Ascending aorta (tissue), 2 donors: ENCODE data around the gene ANKRD53. TPM values are rescaled to one million over a fixed set of nuclear protein-coding genes. Genes with fewer than 3 reads are reported as not detected.

Experiments
- DNase-seq, 2 donors: peaks; one replicate each; pipeline ENCODE4 v3.0.0-alpha.2; 2019; ENCODE audit warnings: low spot score in 2 of 2
- H3K27ac ChIP-seq, 2 donors: fragments of 200-600 bp; sonication (generic); one replicate each; pipeline ENCODE4 v1.5.1; 2016 to 2017; ENCODE audit warnings: mild to moderate bottlenecking in 1 of 2
- H3K27me3 ChIP-seq: fragments of 200-600 bp; sonication (generic); one replicate; pipeline ENCODE4 v1.5.1; 2017
- H3K36me3 ChIP-seq, 2 donors: fragments of 200-600 bp; sonication (generic); one replicate each; pipeline ENCODE4 v1.5.1; 2016
- H3K4me1 ChIP-seq, 2 donors: fragments of 200-600 bp; sonication (generic); one replicate each; pipeline ENCODE4 v1.5.1; 2016 to 2017; ENCODE audit warnings: mild to moderate bottlenecking in 1 of 2
- H3K4me3 ChIP-seq, 2 donors: fragments of 200-600 bp; sonication (generic); one replicate each; pipeline ENCODE4 v1.5.1; 2016 to 2017; ENCODE audit warnings: mild to moderate bottlenecking in 1 of 2
- H3K9me3 ChIP-seq, 2 donors: fragments of 200-600 bp; sonication (generic); one replicate each; pipeline ENCODE4 v1.5.1; 2016
- CTCF ChIP-seq, 3 experiments: fragments of 200-600 bp in 2 of 3; fragments of 450-650 bp in 1 of 3; sonication (generic) in 2 of 3; IDR thresholded peaks; one replicate each; pipeline ENCODE4 v1.5.1; 2016 to 2019; ENCODE audit warnings: antibody characterized with exemption in 3 of 3, mild to moderate bottlenecking in 1 of 3, moderate library complexity in 1 of 3
- intact Hi-C: fragments of 100-400 bp; cut with DNase I; formaldehyde crosslinking; loops from one replicate; pipeline ENCODE4 v1.15.1; 2023
- total RNA-seq: library from RNA; depleted of rRNA; stranded (reverse); fragments of >200 nt; gene quantifications from one replicate; pipeline ENCODE4 v1.1.0, GENCODE V29; 2016

Gene ANKRD53
- total RNA-seq, 1 donor from 2014 or later: 1.4 TPM

- Histone ChIP-seq H3K36me3 (peaks cover 22 to 48% of the 10 kb centered on the region in 2 donors), H3K4me1 (peaks cover 2 to 20% of the 10 kb centered on the region in 2 donors)
Observed at GRCh38 chr2:70991742-70992141, 13.3 kb downstream of the ANKRD53 start.

DNA sequence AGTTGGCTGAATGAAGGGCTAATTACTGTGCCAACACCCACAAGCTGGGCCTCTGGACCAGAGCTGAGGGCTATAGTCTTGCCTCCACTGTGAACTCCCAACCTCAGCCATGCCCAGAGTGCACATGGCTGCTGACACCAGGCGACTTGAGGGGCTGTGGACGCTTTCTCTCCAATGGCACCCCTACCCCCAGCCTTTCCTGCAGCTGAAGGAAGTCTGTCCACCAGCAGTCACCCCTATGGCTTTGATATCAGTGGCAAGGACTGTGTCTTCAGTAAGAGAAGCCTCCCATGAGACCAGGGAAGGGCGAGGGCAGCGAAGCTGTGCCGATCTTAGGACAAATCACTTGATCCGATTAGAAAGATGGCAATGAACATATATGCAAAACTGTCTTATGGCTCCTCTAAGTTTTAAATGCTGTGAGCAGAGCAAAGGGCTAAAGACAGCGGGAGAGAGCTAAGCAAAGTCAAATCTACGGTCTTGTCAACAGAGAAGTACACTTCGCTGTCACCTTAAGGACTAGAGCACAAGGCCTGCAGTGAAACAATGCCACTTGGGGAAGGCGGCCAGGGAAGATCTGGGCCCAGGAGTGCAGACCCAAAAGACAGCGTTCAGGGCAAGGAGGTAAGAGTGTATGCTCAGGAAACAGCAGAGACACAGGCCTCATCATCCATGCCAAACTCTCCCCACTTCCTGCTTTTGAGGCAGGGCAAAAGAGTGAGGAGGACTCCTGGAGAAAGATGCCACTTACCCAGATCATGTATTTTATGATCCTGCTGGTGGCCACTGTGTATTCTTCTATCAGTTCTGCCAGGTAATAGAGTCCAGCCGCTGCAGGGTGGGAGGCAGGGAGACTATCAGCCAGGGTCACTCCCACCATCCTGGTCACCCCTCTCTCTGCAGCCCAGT lies 14.8 kb downstream of the ANKRD53 start:
- H3K36me3 ChIP-seq: peaks cover 22 to 35% of the 10 kb centered on the region in 2 donors
- H3K4me3 ChIP-seq: peak overlapping the region; percentile 84 to 95
- no peaks in the 10 kb centered on the region for H3K9me3 ChIP-seq
- peak overlapping the region; percentile 84 to 92 for H3K27ac ChIP-seq
- intact Hi-C loops: loop anchor here (10.0 kb wide), 1 partner anchor 698 kb away; the partner anchor contains the start of gene SNRPG
- DNase-seq: peak in 1 of 2 donors; percentile 56
- H3K4me1 ChIP-seq: peaks cover 2 to 18% of the 10 kb centered on the region in 2 donors
- no peaks in the 10 kb centered on the region for H3K27me3 ChIP-seq
- TF ChIP-seq CTCF (IDR thresholded peaks at IDR 0.05): no peak

More at GRCh38 chr2:70991742-70992141, 13.3 kb downstream of the ANKRD53 start:
- no peak overlapping the region for H3K4me3 ChIP-seq
- intact Hi-C loops: loop anchor here (10.0 kb wide), 1 partner anchor 697 kb away; the partner anchor contains the start of gene SNRPG
- H3K9me3 ChIP-seq: no peaks in the 10 kb centered on the region
- no peak overlapping the region for H3K27ac ChIP-seq
- no peaks in the 10 kb centered on the region for H3K27me3 ChIP-seq
- DNase-seq: no peak
- TF ChIP-seq CTCF (IDR thresholded peaks at IDR 0.05): no peak

DNA sequence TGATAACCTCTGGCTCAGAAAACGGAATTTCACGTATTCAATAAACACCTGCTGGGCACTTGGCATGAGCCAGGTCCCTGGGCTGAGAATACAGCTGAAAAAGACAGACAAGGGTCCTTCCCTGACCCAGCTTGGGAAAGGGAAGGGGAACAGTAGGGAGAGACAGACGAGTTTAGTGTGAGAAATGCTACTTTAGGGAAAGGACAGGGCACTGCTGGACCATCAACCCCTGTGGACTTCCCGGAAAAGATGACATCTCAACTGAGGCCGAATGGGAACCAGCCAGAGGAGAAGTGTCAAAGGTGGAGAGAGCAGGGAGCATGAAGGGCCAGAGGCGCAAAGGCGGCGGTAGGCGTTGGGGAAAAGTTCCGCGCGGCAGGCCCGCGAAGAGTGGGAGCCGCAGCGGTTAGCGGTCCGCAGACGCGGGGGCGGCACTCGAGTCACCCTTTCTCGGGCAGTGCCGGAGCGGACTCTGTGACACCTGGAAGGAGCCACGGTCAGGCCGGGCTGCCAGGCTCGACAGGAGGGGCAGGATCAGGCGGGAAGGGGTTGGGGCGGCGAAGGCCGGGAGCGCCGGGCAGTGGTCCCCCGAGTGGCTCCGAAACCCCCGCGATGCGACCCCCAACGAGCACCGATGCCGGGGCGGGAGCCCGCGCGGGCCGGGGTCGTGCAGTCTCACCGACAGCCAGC lies 15.7 kb downstream of the ANKRD53 start:
- peaks cover 16 to 25% of the 10 kb centered on the region in 2 donors for H3K36me3 ChIP-seq
- H3K9me3 ChIP-seq: no peaks in the 10 kb centered on the region
- H3K4me3 ChIP-seq: peak overlapping the region; percentile 84 to 95
- TF ChIP-seq CTCF (IDR thresholded peaks at IDR 0.05): no peak
- peaks cover 2 to 17% of the 10 kb centered on the region in 2 donors for H3K4me1 ChIP-seq
- no peaks in the 10 kb centered on the region for H3K27me3 ChIP-seq
- H3K27ac ChIP-seq: peak overlapping the region; percentile 84 to 92
- intact Hi-C loops: loop anchor here (1.0 to 10.0 kb wide), 4 partner anchors 17 to 699 kb away; partner anchors contain the start of genes MCEE, MPHOSPH10, NAGK and SNRPG
- peak in 1 of 2 donors; percentile 67 for DNase-seq

GRCh38 chr2:70994699-70995425 lies 16.4 kb downstream of the ANKRD53 start, which contains the start of gene TEX261:
Gene TEX261 (minus strand): TSS chr2:70994873. CDS start chr2:70994757, 116 bp downstream.
- intact Hi-C loops: loop anchor here (1.0 to 10.0 kb wide), 4 partner anchors 18 to 700 kb away; partner anchors contain the start of genes MCEE, MPHOSPH10, NAGK and SNRPG

More at GRCh38 chr2:70994699-70995425, 16.4 kb downstream of the ANKRD53 start, which contains the start of gene TEX261:
- Histone ChIP-seq H3K4me1 (peaks cover 2 to 17% of the 10 kb centered on the region in 2 donors), H3K4me3 (peak within 1 kb of the TSS; percentile 84 to 95), H3K9me3 (no peaks in the 10 kb centered on the region), H3K36me3 (peaks cover 9 to 22% of the 10 kb centered on the region in 2 donors), H3K27ac (peak within 1 kb of the TSS; percentile 84 to 92), H3K27me3 (no peaks in the 10 kb centered on the region)
- DNase-seq: peak; percentile 46 to 95
- peak; percentile 56 to 73 (median 60) for TF ChIP-seq CTCF (IDR thresholded peaks at IDR 0.05)
